SH-SY5Y (cell line): ENCODE data around the gene CENPS.

Experiments
- GATA2 ChIP-seq: IDR thresholded peaks from 2 replicates; pipeline ENCODE4 v1.6.1; 2011; ENCODE audit warnings: mild to moderate bottlenecking, low read depth, low read length
- GATA3 ChIP-seq: IDR thresholded peaks from 2 replicates; pipeline ENCODE4 v1.6.1; 2011; ENCODE audit warnings: low read depth, mild to moderate bottlenecking, low read length, moderate library complexity

DNA sequence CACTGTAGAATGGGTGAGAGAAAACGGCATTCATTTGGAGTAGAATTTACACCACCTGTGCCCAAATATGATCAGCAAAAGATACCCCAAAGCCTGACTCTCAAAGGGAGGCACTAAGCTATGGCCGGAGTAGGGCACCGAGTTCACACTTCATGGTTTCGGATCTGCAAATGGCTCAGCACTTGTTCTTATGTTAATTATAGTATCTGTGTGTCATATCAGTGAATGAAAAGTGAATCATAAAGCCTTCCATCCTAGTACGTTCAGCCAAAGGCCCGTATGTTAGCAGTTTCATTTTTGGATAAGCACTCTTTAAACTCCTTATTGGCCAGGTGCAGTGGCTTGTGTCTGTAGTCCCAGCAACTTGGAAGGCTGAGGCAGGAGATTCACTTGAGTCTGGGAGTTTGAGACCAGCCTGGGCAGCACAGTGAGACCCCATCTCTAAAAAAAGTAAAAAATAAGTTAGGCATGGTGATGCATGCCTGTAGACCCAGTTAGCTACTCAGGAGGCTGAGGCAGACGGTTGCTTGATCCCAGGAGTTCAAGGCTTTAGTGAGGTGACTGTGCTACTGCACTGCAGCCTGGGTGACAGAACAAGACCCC, 14.7 kb downstream of the CENPS start:
- TF ChIP-seq GATA2 (no peak), GATA3 (no peak)
